ENCODE measurements around the gene CNPY2.

CNPY2 gene

DNA sequence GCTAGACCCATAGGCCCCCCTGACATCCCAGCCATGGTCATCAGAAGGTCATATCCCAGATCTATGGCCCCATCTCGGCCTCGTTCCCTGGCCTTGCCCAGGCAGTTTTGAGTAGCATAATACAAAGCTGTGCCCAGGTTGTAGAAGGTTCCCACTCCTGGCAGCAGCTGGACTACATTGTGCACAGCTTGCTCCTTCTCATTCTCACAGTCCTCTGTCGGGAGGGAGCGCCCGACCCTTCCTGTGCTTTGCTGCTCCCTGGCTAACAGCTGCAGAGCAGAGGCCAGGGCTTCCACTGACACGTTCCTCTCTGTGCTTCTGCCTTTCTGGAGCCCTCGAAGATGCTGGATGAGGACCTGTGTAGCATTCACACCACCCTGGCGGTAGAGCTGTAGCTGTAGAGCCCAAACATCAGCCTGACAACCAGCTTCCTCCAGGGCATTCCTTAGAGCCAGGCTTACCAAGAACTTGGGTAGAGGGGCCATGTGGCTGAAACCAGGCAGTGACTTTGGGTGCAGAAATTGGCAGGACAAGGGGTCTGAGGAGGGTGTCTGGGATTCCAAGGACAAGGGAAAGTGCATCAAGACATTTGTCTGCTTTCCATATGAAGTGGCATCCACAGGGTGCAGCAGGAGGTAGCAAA, 45.8 kb upstream of the CNPY2 start:
- Histone ChIP-seq H3K4me2 (ENCODE audit: low read depth, low read length, poor library complexity, severe bottlenecking) (peak overlapping the region; percentile 85), H3K36me3 (ENCODE audit: insufficient read depth, low read length) (no peaks in the 10 kb centered on the region), H3K4me1 (ENCODE audit: insufficient read depth, low read length, poor library complexity, severe bottlenecking) (peaks cover 15% of the 10 kb centered on the region), H3K79me2 (ENCODE audit: insufficient read depth, low read length) (peaks cover 21% of the 10 kb centered on the region), H3K4me3 (ENCODE audit: low read length, poor library complexity, severe bottlenecking) (peak overlapping the region; percentile 94), H3K9ac (ENCODE audit: low read depth, low read length, poor library complexity, severe bottlenecking) (no peak overlapping the region), H3K9me3 (ENCODE audit: insufficient read depth, low read depth, low read length) (no peaks in the 10 kb centered on the region), H3K9me2 (replicated peaks; ENCODE audit: low read depth, low read length) (no peaks in the 10 kb centered on the region), H3K27me3 (ENCODE audit: insufficient read depth, low read length, poor library complexity, severe bottlenecking) (no peaks in the 10 kb centered on the region), H3F3A (ENCODE audit: low read depth) (no peaks in the 10 kb centered on the region), H4K20me1 (ENCODE audit: insufficient read depth, low read length, poor library complexity, severe bottlenecking) (no peaks in the 10 kb centered on the region), H2AFZ (ENCODE audit: low read length) (no peak overlapping the region)
- no peak for TF ChIP-seq EZH2phosphoT487 (IDR thresholded peaks at IDR 0.05; ENCODE audit: borderline replicate concordance)

GRCh38 chr12:56359851-56360767, 44.3 kb upstream of the CNPY2 start, which contains the start of gene STAT2:
Gene STAT2, minus strand, starts transcription at chr12:56360107. Its CDS starts 3,536 bp downstream, at chr12:56356571.
- Histone ChIP-seq H3K9me3 (ENCODE audit: insufficient read depth, low read depth, low read length) (no peaks in the 10 kb centered on the region), H3K36me3 (ENCODE audit: insufficient read depth, low read length) (peaks cover 9% of the 10 kb centered on the region; the same call in 1 of the 2 replicates), H3K4me3 (ENCODE audit: low read length, poor library complexity, severe bottlenecking) (peak within 1 kb of the TSS; percentile 94), H3K9ac (ENCODE audit: low read depth, low read length, poor library complexity, severe bottlenecking) (peak within 1 kb of the TSS; percentile 92), H3K9me2 (replicated peaks; ENCODE audit: low read depth, low read length) (no peaks in the 10 kb centered on the region), H3K79me2 (ENCODE audit: insufficient read depth, low read length) (peaks cover 21% of the 10 kb centered on the region), H3K4me1 (ENCODE audit: insufficient read depth, low read length, poor library complexity, severe bottlenecking) (peaks cover 15% of the 10 kb centered on the region), H3K27me3 (ENCODE audit: insufficient read depth, low read length, poor library complexity, severe bottlenecking) (no peaks in the 10 kb centered on the region), H3F3A (ENCODE audit: low read depth) (no peaks in the 10 kb centered on the region), H3K4me2 (ENCODE audit: low read depth, low read length, poor library complexity, severe bottlenecking) (peak within 1 kb of the TSS; percentile 85), H2AFZ (ENCODE audit: low read length) (peak within 1 kb of the TSS; percentile 86), H4K20me1 (ENCODE audit: insufficient read depth, low read length, poor library complexity, severe bottlenecking) (no peaks in the 10 kb centered on the region)
- TF ChIP-seq EZH2phosphoT487 (IDR thresholded peaks at IDR 0.05; ENCODE audit: borderline replicate concordance) (no peak), CTCF (conservative IDR thresholded peaks at IDR 0.05; ENCODE audit: low read length) (no peak)

DNA sequence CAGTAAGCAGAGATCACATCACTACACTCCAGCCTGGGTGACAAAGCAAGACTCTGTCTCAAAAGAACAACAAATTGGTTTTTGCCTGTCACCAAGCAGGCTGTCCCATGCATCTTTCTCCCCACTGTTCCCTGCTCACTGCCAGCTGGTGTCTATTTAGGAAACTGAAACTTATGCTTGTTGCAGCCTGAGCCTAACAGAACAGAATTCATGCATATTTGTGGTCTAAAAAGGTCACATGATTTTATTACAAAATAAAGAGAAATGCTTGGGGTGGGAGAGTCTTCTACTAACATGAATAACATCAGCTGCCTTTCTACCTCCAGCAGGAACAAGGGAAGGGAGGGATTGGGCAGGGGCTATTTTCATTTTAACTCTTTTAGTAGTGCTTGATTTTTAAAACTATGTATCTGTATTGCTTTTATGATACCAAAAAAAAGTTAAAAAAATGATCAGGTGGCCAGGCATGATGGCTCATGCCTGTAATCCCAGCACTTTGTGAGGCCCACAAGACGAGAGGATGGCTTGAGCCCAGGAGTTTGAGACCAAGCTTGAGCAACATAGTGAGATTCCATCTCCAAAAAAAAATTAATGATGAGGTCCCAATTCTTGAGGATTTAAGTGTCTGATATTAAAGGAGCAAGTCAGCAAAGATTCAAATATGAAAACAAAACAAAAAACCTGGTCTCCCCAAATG, 43.2 kb upstream of the CNPY2 start:
- Histone ChIP-seq H3K4me3 (ENCODE audit: low read length, poor library complexity, severe bottlenecking) (peak overlapping the region; percentile 94), H3K79me2 (ENCODE audit: insufficient read depth, low read length) (peaks cover 21% of the 10 kb centered on the region), H3K9me2 (replicated peaks; ENCODE audit: low read depth, low read length) (no peaks in the 10 kb centered on the region), H3F3A (ENCODE audit: low read depth) (no peaks in the 10 kb centered on the region), H2AFZ (ENCODE audit: low read length) (no peak overlapping the region), H3K9me3 (ENCODE audit: insufficient read depth, low read depth, low read length) (no peaks in the 10 kb centered on the region), H3K4me1 (ENCODE audit: insufficient read depth, low read length, poor library complexity, severe bottlenecking) (peaks cover 15% of the 10 kb centered on the region), H3K36me3 (ENCODE audit: insufficient read depth, low read length) (peaks cover 20% of the 10 kb centered on the region; the same call in 1 of the 2 replicates), H3K27me3 (ENCODE audit: insufficient read depth, low read length, poor library complexity, severe bottlenecking) (no peaks in the 10 kb centered on the region), H3K4me2 (ENCODE audit: low read depth, low read length, poor library complexity, severe bottlenecking) (peak overlapping the region; percentile 80), H4K20me1 (ENCODE audit: insufficient read depth, low read length, poor library complexity, severe bottlenecking) (no peaks in the 10 kb centered on the region), H3K9ac (ENCODE audit: low read depth, low read length, poor library complexity, severe bottlenecking) (peak overlapping the region; percentile 92)
- TF ChIP-seq CTCF (conservative IDR thresholded peaks at IDR 0.05; ENCODE audit: low read length) (no peak), EZH2phosphoT487 (IDR thresholded peaks at IDR 0.05; ENCODE audit: borderline replicate concordance) (no peak)
